Left renal pelvis (tissue), 4 donors: ENCODE results near the gene STEAP3. TPM values are rescaled to one million over a fixed set of nuclear protein-coding genes. Genes with fewer than 3 reads are reported as not detected.
A peak's percentile ranks its signal among the peaks of the same experiment; 100 is the strongest.

Experiments used
- DNase-seq, 4 donors: peaks; one replicate each; pipeline ENCODE4 v3.0.0-alpha.2; 2013; ENCODE audit warnings: low read depth in 4 of 4, low spot score in 3 of 4
- polyA plus RNA-seq, 4 donors: library from polyadenylated mRNA; unstranded; fragments of 120-200 nt; gene quantifications; one replicate each; pipeline ENCODE4 v1.2.1, GENCODE V29; 2013; ENCODE audit not compliant: insufficient read length in 4 of 4

Gene STEAP3
- polyA plus RNA-seq, 4 donors: 1.5 to 1.7 (median 1.6) TPM

DNA sequence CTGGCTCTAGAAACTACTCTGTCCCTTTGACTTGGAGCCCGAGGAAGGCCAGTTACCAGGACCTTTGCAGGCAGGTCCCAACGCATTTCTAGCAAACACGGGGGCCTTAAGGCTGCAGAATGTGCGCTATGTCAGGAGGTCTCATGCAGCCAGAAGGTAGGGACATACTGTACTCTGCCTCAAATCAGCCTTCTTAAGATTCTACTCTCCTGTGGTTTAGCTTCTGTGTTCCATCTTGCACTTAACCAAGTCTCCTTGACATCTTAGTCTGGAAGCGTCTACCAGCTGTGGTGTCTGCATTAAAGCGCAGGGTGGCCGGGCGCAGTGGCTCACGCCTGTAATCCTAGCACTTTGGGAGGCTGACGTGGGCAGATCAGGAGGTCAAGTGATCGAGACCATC is 65.5 kb downstream of the STEAP3 start:
- no peak for DNase-seq

DNA sequence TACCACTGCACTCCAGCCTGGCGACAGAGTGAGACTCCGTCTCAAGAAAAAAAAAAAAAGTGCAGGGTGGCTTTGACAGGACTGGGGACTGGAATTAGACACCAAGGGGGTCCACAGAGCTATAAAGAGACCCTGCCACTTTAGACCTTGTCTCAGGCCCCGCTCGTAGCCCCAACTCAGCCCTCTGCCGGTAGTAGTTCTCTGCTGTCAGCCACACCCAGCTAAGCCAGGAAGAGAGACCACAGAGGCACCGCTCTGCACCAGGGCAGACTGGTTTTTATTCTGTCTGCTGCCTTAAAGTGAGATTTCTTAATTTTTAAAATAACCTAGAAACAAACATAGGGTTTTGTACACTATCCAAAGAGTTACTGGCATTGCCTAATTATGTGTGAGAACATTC is 66.0 kb downstream of the STEAP3 start:
- no peak for DNase-seq

DNA sequence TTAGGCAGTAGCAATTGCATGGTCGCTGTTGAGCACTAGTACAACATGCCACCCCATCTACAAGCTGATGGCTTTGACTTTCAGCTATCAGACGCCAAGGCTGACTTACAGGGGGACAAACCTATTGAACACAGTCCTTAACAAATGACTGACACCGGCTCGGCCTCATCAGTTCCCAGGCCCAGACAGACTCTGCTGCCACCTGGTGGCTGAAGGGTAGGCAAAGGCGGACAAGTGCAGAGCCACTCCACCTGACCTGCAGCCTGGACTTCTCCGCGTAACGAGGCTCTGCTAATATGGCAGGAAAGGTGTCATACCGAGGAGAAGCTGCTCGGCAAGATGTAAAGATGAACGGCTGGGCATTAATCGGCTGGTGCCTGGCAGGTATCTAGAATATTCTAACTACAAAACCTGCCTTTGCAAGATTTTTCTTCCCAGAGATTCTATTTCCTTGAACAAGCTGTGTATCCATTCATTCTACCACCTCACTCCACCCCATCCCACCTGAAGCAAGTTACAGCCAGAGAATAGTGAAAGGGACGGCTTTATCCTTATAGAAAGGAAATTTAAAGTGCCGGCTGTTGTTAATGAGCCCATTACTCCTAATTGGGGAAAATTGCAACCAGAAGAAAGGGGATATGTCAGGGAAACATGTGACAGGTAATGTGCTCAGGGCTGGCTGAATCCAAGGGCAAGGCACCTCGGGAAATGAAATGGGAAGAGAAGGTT is 67.4 kb downstream of the STEAP3 start:
- peak in 2 of 4 donors; percentile 29 to 60 for DNase-seq

DNA sequence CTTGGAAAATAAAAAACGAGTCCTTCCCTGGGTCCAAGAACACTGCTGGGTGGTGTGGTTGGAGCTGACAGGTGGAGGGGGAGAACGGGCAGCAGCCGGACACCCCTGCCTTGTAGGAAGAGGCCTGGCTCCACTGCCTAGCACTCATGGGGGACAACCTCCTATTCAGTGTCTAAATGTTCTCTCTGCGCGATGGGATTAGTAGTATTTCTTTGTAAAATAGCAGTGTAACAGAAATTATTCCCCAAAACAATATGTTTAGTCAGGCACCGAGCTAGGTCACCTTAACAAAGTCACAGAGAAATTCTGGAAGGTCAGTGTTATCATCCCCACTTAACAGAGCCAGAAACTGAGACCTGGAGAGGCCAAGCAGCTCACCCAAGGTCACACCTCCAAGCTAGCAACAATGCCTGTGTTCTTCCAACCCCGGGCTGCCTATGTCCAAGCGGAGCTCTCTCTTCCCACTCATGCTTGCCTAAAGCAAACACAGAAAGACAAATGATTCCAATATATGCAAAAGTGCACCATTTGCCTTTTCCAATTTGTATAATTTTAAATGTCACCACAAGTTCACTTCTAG is 68.0 kb downstream of the STEAP3 start:
- DNase-seq: no peak

DNA sequence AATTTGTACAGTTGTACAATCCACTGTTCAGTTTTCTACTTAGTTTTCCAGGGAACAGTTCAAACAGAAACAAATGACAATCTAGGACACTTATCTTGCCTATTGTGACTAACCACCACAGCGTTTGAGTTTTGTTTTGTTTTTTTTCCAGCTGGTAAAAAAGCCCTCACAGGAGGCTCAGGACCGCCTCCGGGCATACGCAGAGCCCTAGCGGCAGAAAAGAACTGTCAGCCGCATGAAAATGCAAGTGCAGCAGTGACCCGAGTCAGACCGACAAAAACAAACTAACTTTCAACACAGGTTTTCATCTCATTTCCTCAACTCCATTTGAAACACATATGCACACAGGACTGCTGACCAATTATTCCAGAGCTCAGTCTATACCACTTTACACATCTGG is 68.6 kb downstream of the STEAP3 start:
- no peak for DNase-seq

DNA sequence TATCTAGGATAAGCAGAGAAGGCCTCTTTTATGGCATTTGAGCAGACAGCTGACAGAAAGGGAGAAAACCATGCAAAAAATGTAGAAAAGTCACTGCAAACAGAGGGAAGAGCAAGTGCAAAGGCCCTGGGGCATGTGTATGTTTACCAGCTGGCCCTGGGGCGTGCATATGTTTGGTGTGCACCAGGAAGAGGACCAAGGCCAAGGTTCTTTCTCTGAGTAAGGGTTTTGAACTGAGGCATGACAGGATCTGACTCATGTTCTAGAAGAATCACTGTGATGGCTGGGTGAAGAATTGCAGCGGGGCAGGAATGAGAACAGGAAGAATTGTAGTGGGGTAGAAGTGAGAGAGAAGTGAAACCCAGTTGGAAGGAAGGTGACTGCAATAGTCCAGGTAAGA is 69.6 kb downstream of the STEAP3 start:
- no peak for DNase-seq

DNA sequence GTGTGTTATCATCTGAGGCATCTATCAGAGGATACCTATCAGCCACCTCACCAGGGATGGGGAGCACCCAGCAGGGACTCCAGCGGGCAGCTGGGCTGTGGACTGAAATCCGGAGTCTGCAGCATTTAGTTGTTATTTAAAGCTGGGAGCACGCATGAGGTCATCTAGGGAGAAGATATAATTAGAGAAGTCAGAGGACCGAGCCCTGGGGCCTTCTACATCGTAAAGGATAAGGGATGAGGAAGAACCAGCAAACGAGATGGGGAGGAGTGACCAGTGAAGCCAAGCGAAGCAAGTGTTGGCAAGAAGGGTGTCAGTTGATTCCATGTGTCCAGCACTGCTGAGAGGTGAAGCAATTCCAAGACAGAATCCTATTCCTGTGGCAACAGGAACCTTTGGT is 70.3 kb downstream of the STEAP3 start:
- DNase-seq: no peak

DNA sequence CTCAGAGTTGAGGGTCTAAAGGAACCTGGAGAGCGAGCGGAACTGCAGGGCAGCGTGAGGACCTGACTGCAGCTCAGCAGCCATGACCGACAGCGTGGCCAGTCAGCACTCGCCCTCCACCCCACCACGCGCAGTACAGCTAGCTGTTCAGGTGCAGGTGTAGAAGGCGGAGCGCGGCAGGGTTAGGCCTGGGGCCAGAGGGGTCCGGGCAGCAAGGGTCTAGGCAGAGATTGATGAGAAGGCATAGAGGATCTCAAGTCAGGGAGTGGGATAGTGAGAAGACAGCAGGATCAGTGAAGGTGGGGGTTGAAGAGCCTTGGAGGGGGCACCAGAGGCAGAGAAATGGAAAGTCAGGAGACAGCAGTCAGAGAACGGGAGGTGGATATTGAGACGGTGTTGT is 71.0 kb downstream of the STEAP3 start:
- no peak for DNase-seq

DNA sequence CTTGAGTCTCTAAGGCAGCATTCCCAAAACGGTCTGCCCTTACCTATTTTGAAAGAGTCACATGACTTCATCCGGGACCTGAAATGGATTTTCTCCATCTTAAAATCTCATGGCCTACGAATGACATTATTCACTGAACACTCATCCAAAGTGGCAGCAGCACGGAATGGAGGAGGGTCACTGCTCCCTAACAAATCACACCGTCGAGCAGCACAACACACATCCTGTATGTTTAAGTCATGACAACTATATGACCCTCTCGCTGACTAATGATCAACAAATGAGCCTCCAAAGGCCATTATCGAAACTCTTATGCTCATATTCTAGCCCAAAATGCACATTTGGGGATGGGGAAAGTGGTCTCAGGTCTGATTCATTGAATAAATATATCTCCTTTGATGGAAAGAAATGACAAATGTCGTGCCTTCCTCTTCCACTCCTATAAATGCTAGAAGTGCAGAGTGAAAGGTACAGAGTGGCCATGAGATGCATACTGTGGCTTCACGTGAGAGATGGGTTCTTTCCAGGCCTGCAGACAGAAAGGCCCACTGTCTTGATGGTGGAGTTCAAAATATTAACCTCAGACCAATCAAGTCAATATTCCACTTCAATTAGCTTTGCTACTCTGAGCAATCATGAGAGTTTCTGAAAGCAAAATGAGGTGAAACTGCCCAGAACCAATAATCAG is 72.2 kb downstream of the STEAP3 start:
- no peak for DNase-seq

DNA sequence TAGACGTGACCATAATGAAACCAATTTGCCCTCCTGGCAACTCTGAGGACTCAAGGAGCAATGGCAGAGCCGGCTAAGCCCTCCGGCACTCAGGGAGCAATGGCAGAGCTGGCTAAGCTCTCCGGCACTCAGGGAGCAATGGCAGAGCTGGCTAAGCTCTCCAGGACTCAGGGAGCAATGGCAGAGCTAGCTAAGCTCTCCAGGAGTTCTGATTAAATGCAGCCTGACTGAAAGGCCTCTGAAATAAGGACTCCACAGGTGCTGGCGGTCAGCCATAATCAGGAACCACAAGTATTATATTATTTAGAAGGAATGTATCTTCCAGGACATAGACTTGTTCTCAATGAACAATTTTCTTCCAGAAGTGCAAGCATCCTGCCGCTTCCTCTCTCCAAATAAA is 77.8 kb downstream of the STEAP3 start:
- no peak for DNase-seq

DNA sequence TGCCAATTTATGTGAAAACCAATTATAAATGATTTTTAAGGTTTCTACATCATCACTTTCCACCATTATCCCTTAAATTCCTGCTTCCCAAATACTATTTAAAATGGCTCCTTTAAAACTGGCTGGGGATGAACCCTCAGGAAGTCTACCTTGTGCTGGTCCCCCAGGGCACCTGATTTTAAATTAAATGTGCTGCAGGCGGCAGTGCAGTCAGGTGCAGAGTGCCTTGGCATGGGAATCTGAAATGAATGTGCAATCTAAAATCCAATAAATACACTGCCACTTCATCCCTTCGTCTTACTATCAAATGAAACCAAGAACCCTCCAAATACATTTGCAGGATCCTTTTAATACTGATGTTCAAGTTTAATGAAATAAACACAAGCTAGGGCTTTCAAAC is 81.2 kb downstream of the STEAP3 start:
- DNase-seq: no peak

DNA sequence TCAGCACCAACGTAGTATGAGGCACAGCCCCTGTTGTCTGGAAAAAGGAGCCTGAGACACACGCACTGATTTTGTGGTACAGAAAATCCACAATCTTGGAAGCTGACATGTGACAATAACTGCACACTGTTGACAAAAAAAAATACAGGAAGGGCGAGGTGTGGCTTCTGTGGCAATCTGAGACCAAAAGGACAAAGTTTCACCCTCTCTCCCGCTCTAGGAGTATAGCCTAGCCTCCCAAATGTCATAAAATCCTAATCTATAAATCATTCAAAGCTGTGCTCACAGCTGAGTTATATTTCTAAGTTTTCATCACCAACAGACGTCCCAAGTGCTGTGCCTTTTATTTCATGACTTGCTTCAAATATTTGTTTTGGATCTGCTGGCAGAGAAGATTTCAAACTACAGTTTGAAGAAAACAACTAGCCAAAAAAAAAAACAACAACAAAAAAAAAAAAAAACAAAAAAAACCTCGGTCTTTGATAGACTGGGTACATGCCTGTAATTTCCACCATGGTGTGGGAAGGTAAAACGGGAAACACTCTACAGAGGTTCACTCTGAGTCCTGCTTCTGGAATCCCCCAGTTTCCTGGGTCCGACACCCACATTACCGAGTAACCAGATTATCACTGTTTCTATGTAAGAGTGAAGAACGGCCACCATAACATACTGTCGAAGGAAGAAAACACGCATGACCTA is 82.0 kb downstream of the STEAP3 start:
- DNase-seq: no peak

DNA sequence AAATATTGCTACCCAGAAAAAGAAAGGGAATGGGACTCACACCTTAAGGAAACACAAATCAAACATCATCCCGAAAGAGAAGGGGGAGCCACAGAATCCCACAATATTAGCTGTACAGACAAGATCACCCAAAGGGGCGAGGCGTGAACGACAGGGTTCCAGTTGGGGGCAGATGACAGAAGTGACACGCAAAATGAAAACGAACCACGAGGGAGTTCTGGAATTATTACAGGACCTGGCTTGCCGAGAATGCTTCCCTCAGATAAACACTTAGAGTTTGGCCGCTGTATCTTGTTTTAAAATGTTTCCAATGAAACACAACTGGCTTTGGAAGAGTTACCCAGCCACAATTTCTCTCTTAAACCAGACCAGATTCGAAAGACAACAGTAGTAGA is 82.6 kb downstream of the STEAP3 start:
- no peak for DNase-seq

DNA sequence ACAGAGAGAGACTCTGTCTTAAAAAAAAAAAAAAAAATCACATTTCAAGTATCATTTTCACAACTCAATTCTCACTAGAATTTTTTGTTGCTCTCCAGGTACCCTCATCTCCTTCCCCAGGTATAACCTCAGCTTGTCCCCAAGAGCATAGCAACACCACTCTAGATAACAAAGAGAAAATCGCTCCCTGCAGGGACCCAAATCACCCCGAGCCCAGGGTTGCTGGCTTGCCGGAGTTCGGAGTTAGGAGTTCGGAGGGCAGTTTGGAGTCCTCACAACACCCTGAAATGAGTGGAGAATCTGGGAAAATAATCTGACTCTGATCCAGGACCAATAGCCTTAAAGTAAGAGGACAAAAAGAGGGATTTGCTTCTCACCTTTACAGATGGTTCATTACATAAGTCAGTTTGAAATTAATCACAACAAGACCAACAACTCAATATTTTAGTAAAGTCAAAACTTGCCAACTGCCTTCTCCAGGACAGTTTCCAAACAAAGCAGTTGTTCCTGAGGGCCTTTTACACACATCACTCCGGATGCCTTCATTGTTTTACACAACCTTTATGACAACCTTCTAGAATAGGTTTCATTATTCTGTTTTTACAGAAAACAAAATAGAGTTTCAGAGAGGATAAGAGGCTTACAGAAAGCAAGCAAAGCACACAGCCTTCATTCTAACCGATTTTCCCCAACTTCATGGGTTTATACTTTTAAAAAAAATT is 83.9 kb downstream of the STEAP3 start:
- no peak for DNase-seq

DNA sequence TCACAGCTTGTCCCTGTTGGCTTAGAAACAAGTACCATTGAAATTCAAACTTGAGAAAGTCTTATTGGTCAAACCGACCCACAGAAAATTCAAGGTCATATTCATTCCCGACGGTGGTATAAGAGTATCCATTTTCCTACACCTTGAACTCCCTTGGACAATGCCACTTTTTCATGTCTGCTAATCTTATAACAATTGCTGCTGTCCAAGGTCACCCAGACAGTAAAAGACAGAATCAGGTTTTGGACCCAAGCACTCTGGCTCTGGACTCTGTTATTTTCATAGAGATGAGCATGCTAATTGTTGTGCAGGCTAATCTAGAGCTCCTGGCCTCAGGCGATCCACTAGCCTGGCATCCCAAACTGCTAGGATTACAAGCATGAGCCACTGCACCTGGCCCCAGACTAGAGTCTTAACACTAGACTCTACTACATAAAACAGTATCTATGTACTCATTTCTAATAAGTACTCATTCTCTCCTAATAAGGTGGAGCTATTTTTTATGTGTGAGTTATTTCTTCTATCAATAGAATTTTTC is 85.2 kb downstream of the STEAP3 start:
- DNase-seq: no peak

DNA sequence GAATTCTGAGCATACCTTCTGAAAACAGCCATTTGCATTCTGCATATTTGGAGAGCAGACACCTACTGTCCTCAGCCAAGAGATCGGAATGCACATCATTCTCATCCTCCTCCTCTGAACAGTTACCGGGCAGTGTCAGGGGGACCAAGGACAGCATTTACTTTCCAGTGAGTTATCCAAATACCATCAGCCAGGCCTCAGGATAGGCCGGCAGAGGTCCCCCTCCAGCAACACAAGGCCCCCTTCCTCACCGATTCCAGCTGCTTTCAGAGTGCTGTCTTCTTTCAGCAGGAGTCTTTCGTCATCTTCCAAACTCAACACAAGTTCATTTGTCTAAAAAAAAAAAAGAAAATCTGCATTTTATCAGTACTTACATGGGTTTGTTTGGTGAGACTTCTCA is 87.7 kb downstream of the STEAP3 start:
- DNase-seq: no peak

DNA sequence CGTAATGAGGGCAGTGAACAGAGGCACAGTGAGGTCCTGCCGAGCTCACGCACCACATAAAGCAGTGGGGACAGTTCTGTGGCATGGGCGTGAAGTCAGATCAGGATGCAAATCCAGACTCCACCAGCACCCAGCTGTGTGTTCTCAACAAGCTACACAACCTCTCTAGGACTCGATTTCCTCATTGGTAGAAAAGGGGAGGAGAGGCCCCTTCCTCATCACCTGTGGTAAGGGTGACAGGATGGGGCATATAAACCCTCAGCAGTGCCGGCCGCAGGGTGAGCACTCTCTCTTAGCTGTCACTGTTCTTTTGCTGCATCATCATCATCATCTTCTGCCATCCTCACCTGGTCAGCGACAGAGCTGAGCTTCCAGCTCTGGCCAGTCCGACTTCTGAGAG is 88.2 kb downstream of the STEAP3 start:
- DNase-seq: no peak
